ENCODE results near the gene ECHDC3. TPM values are rescaled to one million over a fixed set of nuclear protein-coding genes. Genes with fewer than 3 reads are reported as not detected.

The ECHDC3 gene
- total and polyA plus RNA-seq, 4 donors = 14.2 to 48.3 (median 31.4) TPM

GRCh38 chr10:11697718-11698527, 44.3 kb upstream of the ECHDC3 start:
- ATAC-seq (ENCODE audit: insufficient read depth, low FRiP score) (no peak), DNase-seq (no peak)
- WGBS, 2 donors = 59 to 72% methylated on average over 6 of the region's 6 CpGs
- no peaks in the 10 kb centered on the region for H3K36me3 ChIP-seq (ENCODE audit: control insufficient read depth in 4 of 4, insufficient read depth in 4 of 4, low read length in 4 of 4)
- H3K4me3 ChIP-seq = no peak overlapping the region
- H3K27ac ChIP-seq (ENCODE audit: low read depth in 1 of 2, low read length in 1 of 2) = no peak overlapping the region
- no peaks in the 10 kb centered on the region for H3K27me3 ChIP-seq (ENCODE audit: control insufficient read depth in 3 of 3, insufficient read depth in 3 of 3, low read length in 2 of 3)
- H3K4me1 ChIP-seq (ENCODE audit: control insufficient read depth in 5 of 5, insufficient read depth in 5 of 5, low read length in 5 of 5) = peaks cover 0 to 3% (median 0%) of the 10 kb centered on the region in 5 donors
- peaks cover 0 to 3% (median 0%) of the 10 kb centered on the region in 4 donors for H3K9me3 ChIP-seq (ENCODE audit: control insufficient read depth in 4 of 4, insufficient read depth in 3 of 4, low read length in 3 of 4)
- H3K9ac ChIP-seq (ENCODE audit: insufficient read depth in 1 of 2, low read length in 2 of 2) = no peak overlapping the region
- TF ChIP-seq, protein P1, sequence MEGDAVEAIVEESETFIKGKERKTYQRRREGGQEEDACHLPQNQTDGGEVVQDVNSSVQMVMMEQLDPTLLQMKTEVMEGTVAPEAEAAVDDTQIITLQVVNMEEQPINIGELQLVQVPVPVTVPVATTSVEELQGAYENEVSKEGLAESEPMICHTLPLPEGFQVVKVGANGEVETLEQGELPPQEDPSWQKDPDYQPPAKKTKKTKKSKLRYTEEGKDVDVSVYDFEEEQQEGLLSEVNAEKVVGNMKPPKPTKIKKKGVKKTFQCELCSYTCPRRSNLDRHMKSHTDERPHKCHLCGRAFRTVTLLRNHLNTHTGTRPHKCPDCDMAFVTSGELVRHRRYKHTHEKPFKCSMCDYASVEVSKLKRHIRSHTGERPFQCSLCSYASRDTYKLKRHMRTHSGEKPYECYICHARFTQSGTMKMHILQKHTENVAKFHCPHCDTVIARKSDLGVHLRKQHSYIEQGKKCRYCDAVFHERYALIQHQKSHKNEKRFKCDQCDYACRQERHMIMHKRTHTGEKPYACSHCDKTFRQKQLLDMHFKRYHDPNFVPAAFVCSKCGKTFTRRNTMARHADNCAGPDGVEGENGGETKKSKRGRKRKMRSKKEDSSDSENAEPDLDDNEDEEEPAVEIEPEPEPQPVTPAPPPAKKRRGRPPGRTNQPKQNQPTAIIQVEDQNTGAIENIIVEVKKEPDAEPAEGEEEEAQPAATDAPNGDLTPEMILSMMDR (IDR thresholded peaks at IDR 0.05; ENCODE audit: control extremely low read depth, extremely low read depth) = no peak

DNA sequence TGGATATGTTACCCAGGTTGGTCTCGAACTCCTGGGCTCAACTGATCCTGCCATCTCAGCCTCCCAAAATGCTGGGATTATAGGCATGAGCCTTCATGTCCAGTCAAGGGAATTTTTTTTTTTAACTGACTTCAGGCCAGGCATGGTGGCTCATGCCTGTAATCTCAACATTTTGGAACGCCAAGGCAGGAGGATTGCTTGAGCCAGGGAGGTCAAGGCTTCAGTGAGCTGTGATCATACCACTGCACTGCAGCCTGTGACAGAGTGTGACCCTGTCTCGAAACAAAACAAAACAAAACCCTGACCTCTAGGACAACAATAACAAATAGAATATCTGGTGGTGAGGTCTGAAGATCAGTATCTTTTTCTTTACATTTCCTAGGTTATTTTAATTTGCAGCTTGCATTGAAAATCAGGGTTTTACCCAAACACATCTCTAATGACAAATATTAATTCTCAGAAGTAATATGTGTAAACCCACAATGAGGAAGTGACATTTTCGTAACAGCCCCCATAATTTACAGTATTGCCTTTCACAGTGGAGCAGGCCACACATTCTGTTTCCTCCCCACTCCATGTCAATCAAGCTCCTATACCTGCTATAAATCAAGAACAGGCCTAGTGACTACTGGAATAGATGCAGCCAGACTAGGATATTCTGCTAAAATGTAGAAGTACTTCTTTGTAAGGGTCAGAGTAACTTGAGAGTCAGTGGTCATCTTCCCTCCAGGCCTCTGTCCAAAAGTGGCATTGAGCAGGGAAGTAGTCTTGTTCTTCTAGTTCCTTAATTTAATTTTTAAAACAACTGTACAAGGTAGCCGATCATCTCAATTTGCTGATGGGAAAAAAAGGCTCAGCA, 43.3 kb upstream of the ECHDC3 start:
- TF ChIP-seq, protein P1 (IDR thresholded peaks at IDR 0.05; ENCODE audit: control extremely low read depth, extremely low read depth) = no peak
- H3K4me1 ChIP-seq (ENCODE audit: control insufficient read depth in 5 of 5, insufficient read depth in 5 of 5, low read length in 5 of 5) = peaks cover 0 to 3% (median 0%) of the 10 kb centered on the region in 5 donors
- no peak overlapping the region for H3K9ac ChIP-seq (ENCODE audit: insufficient read depth in 1 of 2, low read length in 2 of 2)
- no peak for ATAC-seq (ENCODE audit: insufficient read depth, low FRiP score)
- H3K4me3 ChIP-seq = no peak overlapping the region
- WGBS, 2 donors = 44 to 68% methylated on average over 5 of the region's 5 CpGs
- no peaks in the 10 kb centered on the region for H3K27me3 ChIP-seq (ENCODE audit: control insufficient read depth in 3 of 3, insufficient read depth in 3 of 3, low read length in 2 of 3)
- no peak for DNase-seq
- no peak overlapping the region for H3K27ac ChIP-seq (ENCODE audit: low read depth in 1 of 2, low read length in 1 of 2)
- no peaks in the 10 kb centered on the region for H3K9me3 ChIP-seq (ENCODE audit: control insufficient read depth in 4 of 4, insufficient read depth in 3 of 4, low read length in 3 of 4)
- H3K36me3 ChIP-seq (ENCODE audit: control insufficient read depth in 4 of 4, insufficient read depth in 4 of 4, low read length in 4 of 4) = no peaks in the 10 kb centered on the region

- H3K27me3 ChIP-seq (ENCODE audit: control insufficient read depth in 3 of 3, insufficient read depth in 3 of 3, low read length in 2 of 3) = no peaks in the 10 kb centered on the region
- WGBS, 2 donors = 80 to 86% methylated on average over 14 of the region's 14 CpGs
- no peaks in the 10 kb centered on the region for H3K36me3 ChIP-seq (ENCODE audit: control insufficient read depth in 4 of 4, insufficient read depth in 4 of 4, low read length in 4 of 4)
- H3K9ac ChIP-seq (ENCODE audit: insufficient read depth in 1 of 2, low read length in 2 of 2) = no peak overlapping the region
- ATAC-seq (ENCODE audit: insufficient read depth, low FRiP score) = no peak
- no peak for DNase-seq
- TF ChIP-seq, protein P1 (IDR thresholded peaks at IDR 0.05; ENCODE audit: control extremely low read depth, extremely low read depth) = no peak
- H3K27ac ChIP-seq (ENCODE audit: low read depth in 1 of 2, low read length in 1 of 2) = no peak overlapping the region
- no peak overlapping the region for H3K4me3 ChIP-seq
- no peaks in the 10 kb centered on the region for H3K9me3 ChIP-seq (ENCODE audit: control insufficient read depth in 4 of 4, insufficient read depth in 3 of 4, low read length in 3 of 4)
- peaks cover 0 to 3% (median 0%) of the 10 kb centered on the region in 5 donors for H3K4me1 ChIP-seq (ENCODE audit: control insufficient read depth in 5 of 5, insufficient read depth in 5 of 5, low read length in 5 of 5)
Observed at GRCh38 chr10:11699550-11700097, 42.6 kb upstream of the ECHDC3 start.
